ENCODE measurements around the gene CSRNP3.
"Not testable (repeated sequence)": the region's sequence is repeated elsewhere in the genome, so short reads cannot be mapped to it uniquely, and the experiment has no call there.

CSRNP3 gene

DNA sequence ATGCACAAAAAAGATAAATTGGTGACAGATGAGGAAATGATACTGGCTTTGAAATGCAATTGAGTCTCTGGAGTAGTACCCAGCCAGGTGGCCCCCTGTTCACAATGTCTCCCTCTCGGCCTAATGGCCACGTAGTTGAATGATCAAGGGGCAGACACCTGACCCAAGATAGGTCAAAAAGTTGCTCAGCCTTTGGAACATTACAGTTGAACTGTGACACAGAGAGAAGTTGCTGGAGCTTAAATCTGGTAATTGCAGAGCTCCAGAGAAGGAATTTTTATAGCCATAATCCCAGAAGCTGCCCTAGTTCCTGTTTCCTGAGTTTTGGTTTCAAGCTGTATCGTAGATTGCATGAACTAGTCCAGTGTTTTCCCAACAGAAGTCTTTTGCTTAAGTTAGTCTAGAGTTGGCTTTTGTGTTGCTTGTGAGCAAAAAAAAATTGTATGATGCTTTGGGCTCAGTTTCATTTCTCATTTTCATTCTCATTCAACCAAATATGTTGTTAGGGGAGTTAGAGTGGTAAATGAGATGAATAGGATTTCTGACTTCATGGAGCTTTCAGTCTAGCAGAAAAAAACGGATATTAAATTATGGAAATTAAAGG, 117.9 kb downstream of the CSRNP3 start:
- no peak for DNase-seq (ENCODE audit: low read depth in 2 of 2)

DNA sequence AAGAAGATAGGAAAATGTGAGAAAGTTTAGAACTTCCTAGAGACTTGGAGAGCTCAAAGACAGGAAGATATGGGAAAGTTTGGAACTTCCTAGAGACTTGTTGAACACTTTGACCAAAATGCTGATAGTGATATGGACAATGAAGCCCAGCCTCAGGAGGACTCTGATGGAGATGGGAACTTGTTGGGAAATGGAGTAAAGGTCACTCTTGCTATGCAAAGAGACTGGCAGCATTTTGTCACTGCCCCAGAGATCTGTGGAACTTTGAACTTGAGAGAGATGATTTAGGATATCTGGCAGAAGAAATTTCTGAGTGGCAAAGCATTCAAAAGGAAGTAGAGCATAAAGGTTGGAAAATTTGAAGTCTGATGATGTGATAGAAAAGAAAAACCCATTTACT, 121.5 kb downstream of the CSRNP3 start:
- not testable (repeated sequence) for DNase-seq (ENCODE audit: low read depth in 2 of 2)

DNA sequence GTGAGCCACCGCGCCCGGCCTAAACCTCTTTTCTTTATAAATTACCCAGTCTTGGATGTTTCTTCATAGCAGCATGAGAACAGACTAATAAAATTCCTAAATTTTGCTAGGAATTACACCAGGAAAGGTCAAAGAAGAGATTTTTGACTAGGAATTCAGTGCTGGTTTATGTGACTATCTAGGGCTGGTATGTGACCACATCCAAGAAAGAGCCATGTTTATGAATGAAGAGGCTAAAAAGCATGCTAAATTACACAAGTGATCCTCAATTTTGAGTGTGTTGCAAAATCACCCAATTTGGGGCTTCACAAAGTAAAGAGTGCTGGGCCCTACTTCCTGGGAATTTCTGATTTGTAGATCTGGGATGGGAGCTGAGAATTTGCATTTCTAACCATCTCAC, 123.6 kb downstream of the CSRNP3 start:
- no peak for DNase-seq (ENCODE audit: low read depth in 2 of 2)

GRCh38 chr2:165594231-165594934, 124.9 kb downstream of the CSRNP3 start:
- DNase-seq (ENCODE audit: low read depth in 2 of 2) = no peak

DNA sequence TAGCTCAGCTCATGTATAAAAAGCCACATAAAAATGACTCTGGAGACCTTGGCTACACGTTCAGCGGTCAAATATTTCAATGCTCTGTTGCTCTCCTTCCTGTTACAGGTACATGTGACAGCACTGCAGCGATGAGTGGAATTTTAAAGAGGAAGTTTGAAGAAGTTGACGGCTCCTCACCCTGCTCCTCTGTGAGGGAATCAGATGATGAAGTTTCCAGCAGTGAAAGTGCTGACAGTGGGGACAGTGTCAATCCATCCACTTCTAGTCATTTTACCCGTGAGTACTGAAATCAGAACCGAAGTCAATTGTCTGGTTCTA, 125.4 kb downstream of the CSRNP3 start:
- no peak for DNase-seq (ENCODE audit: low read depth in 2 of 2)

GRCh38 chr2:165596788-165597187, 127.3 kb downstream of the CSRNP3 start:
- no peak for DNase-seq (ENCODE audit: low read depth in 2 of 2)

DNA sequence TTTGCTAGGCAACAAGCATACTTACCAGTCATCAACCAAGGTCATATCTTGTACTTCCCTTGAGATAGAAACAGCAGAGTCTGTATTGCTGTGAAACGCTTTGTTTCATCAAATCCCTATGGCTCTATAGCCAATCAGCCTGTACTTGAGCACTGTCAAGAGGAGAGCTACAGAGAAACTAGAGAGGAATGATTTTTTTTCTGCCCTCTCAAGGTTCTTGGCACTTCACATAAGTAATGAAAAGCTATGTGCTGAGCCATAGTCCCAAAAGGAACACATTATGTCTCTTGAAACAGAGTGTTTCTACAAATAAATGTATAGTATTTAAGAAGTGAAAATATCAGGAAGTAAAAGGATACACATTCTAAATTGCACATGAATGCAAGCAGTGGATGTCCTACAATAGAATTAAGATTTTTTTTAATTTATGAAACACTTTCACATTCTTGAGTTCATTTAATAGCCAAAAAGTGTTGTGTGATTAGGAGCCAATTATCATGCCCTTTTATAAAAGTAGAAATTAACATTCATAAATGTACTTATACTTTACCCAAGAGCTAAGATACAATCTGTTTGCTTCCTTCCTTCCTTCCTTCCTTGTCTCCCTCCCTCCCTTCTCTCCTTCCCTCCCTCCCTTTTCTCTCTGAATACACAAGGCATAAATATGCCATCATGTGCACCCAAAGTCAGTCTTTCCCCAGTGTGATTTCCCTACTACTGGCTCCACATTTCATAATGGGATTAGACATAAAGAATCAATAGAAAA, 131.8 kb downstream of the CSRNP3 start:
- no peak for DNase-seq (ENCODE audit: low read depth in 2 of 2)

DNA sequence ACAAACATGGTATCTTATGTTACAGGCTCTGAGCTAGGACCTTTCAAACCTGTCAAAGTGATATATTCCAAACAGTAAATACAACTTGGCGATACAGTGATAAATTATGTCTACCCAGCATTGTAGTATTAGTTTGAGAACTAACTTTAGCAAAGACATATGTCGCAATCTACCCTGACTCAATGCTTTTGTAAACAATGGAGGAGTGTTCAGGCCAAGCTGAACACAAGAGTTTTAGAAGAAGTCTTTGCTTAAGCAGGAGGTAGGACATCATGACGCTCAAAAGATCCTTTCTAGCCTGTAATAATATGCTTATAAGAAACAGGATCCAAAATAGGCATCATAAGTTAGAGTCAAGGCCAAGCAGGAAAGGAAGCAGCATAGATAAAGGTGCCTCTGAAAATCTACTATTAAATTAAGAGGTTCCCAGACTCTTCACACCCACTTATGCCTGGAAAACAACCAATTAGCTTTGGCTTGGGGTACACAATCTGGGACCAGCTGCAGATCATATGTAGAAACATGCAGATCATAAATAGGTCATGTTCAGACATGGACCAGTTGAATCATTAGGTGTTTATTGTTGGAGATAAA, 132.5 kb downstream of the CSRNP3 start:
- DNase-seq (ENCODE audit: low read depth in 2 of 2) = no peak

- no peak for DNase-seq (ENCODE audit: low read depth in 2 of 2)
Observed at GRCh38 chr2:165609672-165610071, 140.2 kb downstream of the CSRNP3 start.

DNA sequence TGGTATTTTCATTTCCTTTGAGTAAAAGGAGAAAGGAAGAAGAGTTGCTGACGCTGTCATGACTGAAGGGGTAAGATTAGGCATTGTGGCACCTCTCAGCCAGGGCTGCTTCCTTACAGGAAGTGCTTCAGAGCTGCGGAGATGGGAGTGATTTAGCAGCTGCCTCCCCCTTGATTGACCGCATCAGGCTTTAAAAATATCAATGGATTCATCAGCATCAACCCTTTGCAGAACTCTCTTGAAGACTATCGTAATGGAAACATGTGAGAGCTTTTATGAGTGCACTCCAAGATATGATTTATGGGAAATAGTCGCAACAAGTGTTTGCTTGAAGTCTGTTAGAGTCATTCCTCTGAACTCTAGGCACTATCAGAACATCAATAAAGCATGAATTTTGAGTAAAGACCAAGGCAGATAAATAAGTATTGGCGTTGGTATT, 141.1 kb downstream of the CSRNP3 start:
- DNase-seq (ENCODE audit: low read depth in 2 of 2) = no peak

DNA sequence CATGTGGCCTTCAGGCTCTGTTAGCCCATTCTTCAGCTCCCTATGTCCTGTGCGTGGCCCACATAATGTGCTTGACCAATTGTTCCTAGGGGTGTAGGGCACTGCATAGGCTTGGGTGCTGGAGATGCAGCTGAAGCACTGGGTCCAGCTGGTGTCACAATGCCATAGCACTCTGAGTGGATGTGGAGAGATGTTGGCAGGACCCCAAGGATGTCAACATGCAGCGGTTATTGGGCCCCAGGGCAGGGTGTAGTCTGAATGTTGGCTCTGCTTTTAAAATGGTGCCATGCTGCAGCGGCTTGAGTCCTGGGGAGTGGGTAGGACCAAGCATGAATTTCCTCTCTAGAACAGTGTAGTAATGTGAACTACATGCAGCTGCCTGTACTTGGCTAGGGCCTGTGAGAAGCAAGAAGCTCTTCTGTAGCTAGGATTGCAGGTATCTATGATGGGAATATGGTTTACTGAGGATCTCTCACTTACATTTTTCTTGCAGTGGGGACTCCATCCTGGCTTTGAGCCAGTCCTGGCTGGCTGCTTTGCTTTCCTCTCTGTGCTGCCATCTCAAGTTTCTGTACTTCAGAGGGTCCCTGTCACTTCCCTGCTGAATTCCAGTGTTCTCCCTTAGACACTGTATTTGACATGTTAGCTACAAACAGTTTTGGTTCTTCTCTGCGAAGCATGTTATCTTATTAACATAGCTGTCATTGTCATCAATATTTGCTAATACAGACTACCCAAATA, 148.4 kb downstream of the CSRNP3 start:
- DNase-seq (ENCODE audit: low read depth in 2 of 2) = no peak

GRCh38 chr2:165618806-165619205, 149.3 kb downstream of the CSRNP3 start:
- DNase-seq (ENCODE audit: low read depth in 2 of 2) = no peak

- DNase-seq (ENCODE audit: low read depth in 2 of 2) = no peak
Observed at GRCh38 chr2:165621086-165621560, 151.6 kb downstream of the CSRNP3 start.

- no peak for DNase-seq (ENCODE audit: low read depth in 2 of 2)
Observed at GRCh38 chr2:165623161-165623560, 153.7 kb downstream of the CSRNP3 start.

GRCh38 chr2:165623783-165624469, 154.4 kb downstream of the CSRNP3 start:
- DNase-seq (ENCODE audit: low read depth in 2 of 2) = no peak

GRCh38 chr2:165624470-165624800, 154.9 kb downstream of the CSRNP3 start:
- DNase-seq (ENCODE audit: low read depth in 2 of 2) = no peak

DNA sequence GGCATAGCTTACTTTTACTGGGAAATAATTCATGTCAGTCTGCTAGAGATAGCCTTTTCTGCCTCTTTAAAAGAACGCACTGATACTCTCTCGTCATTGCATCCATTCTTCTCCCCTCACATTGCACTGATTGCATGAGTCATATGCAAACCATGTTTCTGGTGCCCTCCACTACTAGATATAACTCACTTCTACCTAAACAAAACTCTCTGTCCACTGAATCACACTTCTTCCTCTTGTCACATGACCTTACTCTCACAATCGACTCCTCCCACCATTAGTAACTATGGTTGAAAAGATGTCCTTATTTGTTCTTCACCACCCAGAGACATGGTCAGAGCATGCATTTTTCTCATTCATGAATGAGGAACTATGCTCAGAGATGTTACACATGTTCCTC, 158.0 kb downstream of the CSRNP3 start:
- DNase-seq (ENCODE audit: low read depth in 2 of 2) = no peak

- no peak for DNase-seq (ENCODE audit: low read depth in 2 of 2)
Observed at GRCh38 chr2:165629776-165630175, 160.3 kb downstream of the CSRNP3 start.

DNA sequence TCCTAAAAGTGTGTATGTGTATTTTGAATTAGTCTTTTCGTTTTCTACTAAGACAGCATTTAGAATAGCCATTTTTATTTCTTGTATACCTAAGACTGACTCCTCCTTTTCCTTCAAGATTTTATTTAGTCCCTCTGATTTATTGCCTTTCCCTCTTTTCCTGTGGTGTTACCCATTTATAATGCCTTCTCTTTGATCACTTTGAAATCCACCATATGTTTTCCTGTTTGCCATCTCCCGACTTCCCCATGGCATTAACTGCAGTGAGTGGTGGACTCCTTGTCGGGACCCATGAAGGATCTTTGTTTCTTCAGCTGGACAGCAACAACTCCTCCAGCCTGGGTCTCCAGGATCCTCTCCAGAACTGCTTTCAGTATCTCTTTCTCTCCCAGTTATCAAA, 160.7 kb downstream of the CSRNP3 start:
- DNase-seq (ENCODE audit: low read depth in 2 of 2) = no peak

- no peak for DNase-seq (ENCODE audit: low read depth in 2 of 2)
Observed at GRCh38 chr2:165631089-165631488, 161.6 kb downstream of the CSRNP3 start.

DNA sequence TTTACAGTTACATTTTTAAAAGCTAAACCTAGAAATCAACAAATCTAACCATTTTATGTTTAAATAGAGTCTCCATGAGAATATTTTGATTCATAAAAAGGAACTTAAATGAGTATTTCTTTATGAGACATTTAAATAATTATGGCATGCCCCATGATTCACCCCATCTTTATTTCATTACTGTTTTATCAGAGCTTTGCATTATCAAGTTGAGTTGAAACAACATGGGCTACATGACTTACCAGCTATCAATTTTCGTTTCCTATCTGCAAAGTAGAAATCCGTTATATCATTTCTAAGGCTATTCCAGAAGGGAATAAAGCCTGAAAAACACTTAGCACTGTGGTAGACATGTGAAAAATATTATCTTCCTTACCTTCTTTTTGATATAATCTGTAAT, 163.1 kb downstream of the CSRNP3 start:
- DNase-seq (ENCODE audit: low read depth in 2 of 2) = no peak
